SH-SY5Y (cell line): Measurements from ENCODE around the gene MED27.

Experiments used
- GATA2 ChIP-seq: IDR thresholded peaks from 2 replicates; pipeline ENCODE4 v1.6.1; 2011; ENCODE audit warnings: mild to moderate bottlenecking, low read depth, low read length
- GATA3 ChIP-seq: IDR thresholded peaks from 2 replicates; pipeline ENCODE4 v1.6.1; 2011; ENCODE audit warnings: low read depth, mild to moderate bottlenecking, low read length, moderate library complexity

GRCh38 chr9:131833083-131833482 lies 246.6 kb downstream of the MED27 start:
- TF ChIP-seq GATA2 (no peak), GATA3 (no peak)
